ENCODE results near the gene GBF1. TPM values are rescaled to one million over a fixed set of nuclear protein-coding genes. Genes with fewer than 3 reads are reported as not detected.

Gene GBF1
- total and polyA plus RNA-seq, 10 of the 15 experiments (the other 5 are each of a cell fraction or from before 2014, with no cell fraction given), result 0.82 to 42.0 (median 21.8) TPM

DNA sequence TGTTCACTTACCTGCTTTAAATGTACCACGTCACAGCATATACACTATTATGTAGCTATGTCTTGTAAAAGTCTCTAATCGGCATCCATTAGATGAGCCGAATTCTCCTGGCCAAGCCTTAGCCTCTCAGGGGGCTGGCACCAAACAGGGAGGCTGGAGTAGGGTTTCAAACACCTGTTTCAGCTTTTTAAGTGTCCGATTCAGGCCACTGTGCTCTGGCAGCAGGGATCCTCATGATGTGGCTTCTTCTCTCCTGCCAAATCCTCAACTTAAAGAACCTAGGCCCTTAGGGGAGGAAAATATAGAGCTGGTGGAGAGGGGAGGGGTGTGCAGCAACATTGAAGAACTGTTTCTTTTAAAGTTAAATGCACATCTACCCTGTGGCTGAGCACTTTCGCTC, 81.7 kb downstream of the GBF1 start (continued):
- TF ChIP-seq, protein P1, sequence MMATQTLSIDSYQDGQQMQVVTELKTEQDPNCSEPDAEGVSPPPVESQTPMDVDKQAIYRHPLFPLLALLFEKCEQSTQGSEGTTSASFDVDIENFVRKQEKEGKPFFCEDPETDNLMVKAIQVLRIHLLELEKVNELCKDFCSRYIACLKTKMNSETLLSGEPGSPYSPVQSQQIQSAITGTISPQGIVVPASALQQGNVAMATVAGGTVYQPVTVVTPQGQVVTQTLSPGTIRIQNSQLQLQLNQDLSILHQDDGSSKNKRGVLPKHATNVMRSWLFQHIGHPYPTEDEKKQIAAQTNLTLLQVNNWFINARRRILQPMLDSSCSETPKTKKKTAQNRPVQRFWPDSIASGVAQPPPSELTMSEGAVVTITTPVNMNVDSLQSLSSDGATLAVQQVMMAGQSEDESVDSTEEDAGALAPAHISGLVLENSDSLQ (IDR thresholded peaks at IDR 0.05), result no peak

DNA sequence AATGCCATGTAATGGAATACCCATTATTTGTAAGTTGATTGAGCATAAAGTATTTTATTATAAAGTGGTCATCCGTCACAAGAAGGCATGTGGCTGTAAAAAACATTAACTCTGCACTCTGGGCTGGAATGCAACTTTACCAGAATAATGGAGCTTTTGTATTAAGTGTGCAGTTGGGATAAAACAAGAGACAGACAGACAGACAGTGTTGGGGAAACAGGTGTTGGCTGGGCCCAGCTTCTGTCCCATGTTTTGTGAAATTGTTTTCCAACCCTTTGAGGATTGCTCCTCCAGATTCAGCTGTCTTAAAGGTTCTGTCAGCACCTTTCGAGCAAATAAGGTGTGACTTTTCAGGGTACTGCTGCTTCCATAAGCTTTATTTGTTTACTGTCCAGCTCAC, 82.3 kb downstream of the GBF1 start:
- ChIA-PET SMC1A (ENCODE audit: uncharacterized antibody, unreplicated experiment) (interaction anchor here (0.5 to 1.3 kb wide), 6 partner anchors 9 to 79 kb away, joined by 3 to 5 read pairs (median 3); no protein-coding TSS in a partner anchor), POLR2A (interaction anchor here (0.8 to 1.4 kb wide), 2 partner anchors 34 to 92 kb away, joined by 4 read pairs; no protein-coding TSS in a partner anchor), RAD21 (ENCODE audit: unreplicated experiment) (interaction anchor here (0.7 kb wide), 1 partner anchor 37 kb away, joined by 3 read pairs; no protein-coding TSS in a partner anchor), CTCF (interaction anchor here (1.1 to 5.9 kb wide), 3 partner anchors 19 to 160 kb away, joined by 3 to 37 read pairs (median 4); no protein-coding TSS in a partner anchor)
- Histone ChIP-seq H3K36me3 (ENCODE audit: control insufficient read depth in 2 of 2, insufficient read depth in 2 of 2, low read length in 1 of 2) (peaks cover 0 to 1% of the 10 kb centered on the region in 2 experiments; a peak in 1 of 4 replicates), H3K9me3 (replicated peaks; ENCODE audit: control insufficient read depth, insufficient read depth, low read length) (no peaks in the 10 kb centered on the region), H3K4me2 (ENCODE audit: control insufficient read depth, insufficient read depth) (no peak overlapping the region), H3K4me3 (no peak overlapping the region), H3K27me3 (replicated peaks in 1 of 2; ENCODE audit: control insufficient read depth in 2 of 2, insufficient read depth in 2 of 2, low read length in 1 of 2) (no peaks in the 10 kb centered on the region), H3K4me1 (ENCODE audit: control insufficient read depth, insufficient read depth, low read length) (peaks cover 3% of the 10 kb centered on the region; the same call in 1 of the 2 replicates), H2AFZ (ENCODE audit: control insufficient read depth, low read depth, low read length) (no peak overlapping the region), H3K79me2 (ENCODE audit: control insufficient read depth, insufficient read depth, low read length) (peaks cover 2% of the 10 kb centered on the region), H4K20me1 (ENCODE audit: control insufficient read depth, insufficient read depth) (no peaks in the 10 kb centered on the region), H3K27ac (ENCODE audit: control insufficient read depth, insufficient read depth) (no peak overlapping the region), H3K9ac (ENCODE audit: control insufficient read depth, insufficient read depth, low read length) (no peak overlapping the region)
- in situ Hi-C loops (cut with MboI) (no loop called here), intact Hi-C loops (cut with micrococcal nuclease; ENCODE audit: unreplicated experiment) (no loop called here)
- DNase-seq (ENCODE audit: low read depth, low spot score) (no peak), ATAC-seq (no peak), FAIRE-seq (no peak)
- 89% methylated on average over 2 of the region's 2 CpGs for WGBS (ENCODE audit: insufficient coverage, insufficient replicate concordance, low lambda C conversion rate, missing lambda C conversion rate)
- TF ChIP-seq POLR2AphosphoS2 (IDR thresholded peaks at IDR 0.05; ENCODE audit: low read depth, low read length) (no peak), CHD4 (IDR thresholded peaks at IDR 0.05) (no peak), POU2F2 (IDR thresholded peaks at IDR 0.05; ENCODE audit: borderline replicate concordance, low read depth, low read length) (no peak), ZNF24 (IDR thresholded peaks at IDR 0.05) (no peak), EZH2 (IDR thresholded peaks at IDR 0.05; ENCODE audit: borderline replicate concordance, control insufficient read depth, low read depth, low read length) (no peak), MXI1 (IDR thresholded peaks at IDR 0.05; ENCODE audit: low read depth, low read length) (no peak), HCFC1 (IDR thresholded peaks at IDR 0.05; ENCODE audit: low read length) (no peak), SMC3 (IDR thresholded peaks at IDR 0.05; ENCODE audit: borderline replicate concordance, low read length) (no peak), EP300 (IDR thresholded peaks at IDR 0.05; ENCODE audit: borderline replicate concordance in 1 of 2, control insufficient read depth in 1 of 2, low read depth in 2 of 2, low read length in 2 of 2) (no peak)
- TF ChIP-seq, protein P2, sequence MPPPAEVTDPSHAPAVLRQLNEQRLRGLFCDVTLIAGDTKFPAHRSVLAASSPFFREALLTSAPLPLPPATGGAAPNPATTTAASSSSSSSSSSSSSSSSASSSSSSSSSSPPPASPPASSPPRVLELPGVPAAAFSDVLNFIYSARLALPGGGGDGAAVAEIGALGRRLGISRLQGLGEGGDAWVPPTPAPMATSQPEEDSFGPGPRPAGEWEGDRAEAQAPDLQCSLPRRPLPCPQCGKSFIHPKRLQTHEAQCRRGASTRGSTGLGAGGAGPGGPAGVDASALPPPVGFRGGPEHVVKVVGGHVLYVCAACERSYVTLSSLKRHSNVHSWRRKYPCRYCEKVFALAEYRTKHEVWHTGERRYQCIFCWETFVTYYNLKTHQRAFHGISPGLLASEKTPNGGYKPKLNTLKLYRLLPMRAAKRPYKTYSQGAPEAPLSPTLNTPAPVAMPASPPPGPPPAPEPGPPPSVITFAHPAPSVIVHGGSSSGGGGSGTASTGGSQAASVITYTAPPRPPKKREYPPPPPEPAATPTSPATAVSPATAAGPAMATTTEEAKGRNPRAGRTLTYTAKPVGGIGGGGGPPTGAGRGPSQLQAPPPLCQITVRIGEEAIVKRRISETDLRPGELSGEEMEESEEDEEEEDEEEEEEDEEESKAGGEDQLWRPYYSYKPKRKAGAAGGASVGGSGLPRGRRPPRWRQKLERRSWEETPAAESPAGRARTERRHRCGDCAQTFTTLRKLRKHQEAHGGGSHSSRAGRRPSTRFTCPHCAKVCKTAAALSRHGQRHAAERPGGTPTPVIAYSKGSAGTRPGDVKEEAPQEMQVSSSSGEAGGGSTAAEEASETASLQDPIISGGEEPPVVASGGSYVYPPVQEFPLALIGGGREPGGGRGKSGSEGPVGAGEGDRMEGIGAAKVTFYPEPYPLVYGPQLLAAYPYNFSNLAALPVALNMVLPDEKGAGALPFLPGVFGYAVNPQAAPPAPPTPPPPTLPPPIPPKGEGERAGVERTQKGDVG (CRISPR knock-in tag; IDR thresholded peaks at IDR 0.05), result no peak
- TF ChIP-seq, protein P3, sequence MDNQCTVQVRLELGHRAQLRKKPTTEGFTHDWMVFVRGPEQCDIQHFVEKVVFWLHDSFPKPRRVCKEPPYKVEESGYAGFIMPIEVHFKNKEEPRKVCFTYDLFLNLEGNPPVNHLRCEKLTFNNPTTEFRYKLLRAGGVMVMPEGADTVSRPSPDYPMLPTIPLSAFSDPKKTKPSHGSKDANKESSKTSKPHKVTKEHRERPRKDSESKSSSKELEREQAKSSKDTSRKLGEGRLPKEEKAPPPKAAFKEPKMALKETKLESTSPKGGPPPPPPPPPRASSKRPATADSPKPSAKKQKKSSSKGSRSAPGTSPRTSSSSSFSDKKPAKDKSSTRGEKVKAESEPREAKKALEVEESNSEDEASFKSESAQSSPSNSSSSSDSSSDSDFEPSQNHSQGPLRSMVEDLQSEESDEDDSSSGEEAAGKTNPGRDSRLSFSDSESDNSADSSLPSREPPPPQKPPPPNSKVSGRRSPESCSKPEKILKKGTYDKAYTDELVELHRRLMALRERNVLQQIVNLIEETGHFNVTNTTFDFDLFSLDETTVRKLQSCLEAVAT (IDR thresholded peaks at IDR 0.05), result no peak
- BruUV-seq (replicated peaks), result no TSS peak

All from GM12878 (cell line).